Keratinocyte (primary cell): ENCODE results near the gene DHODH. TPM values are rescaled to one million over a fixed set of nuclear protein-coding genes. Genes with fewer than 3 reads are reported as not detected.

Source experiments
- DNase-seq: peaks from one replicate; pipeline ENCODE4 v3.0.0-alpha.2; 2011; ENCODE audit warnings: low read depth, missing footprints, low spot score
- FAIRE-seq: peaks from 2 replicates; lab custom pipeline; 2011; peaks lifted over from hg19 to GRCh38; lab: Jason Lieb, UNC
- H2AFZ ChIP-seq: 2 replicates; pipeline ENCODE4 v1.6.0; 2012; ENCODE audit warnings: low read length, control low read depth, inconsistent platforms; ENCODE audit not compliant: control insufficient read depth
- H3K27ac ChIP-seq: 2 replicates; pipeline ENCODE4 v1.5.1; 2011; ENCODE audit warnings: low read length; ENCODE audit not compliant: control insufficient read depth, insufficient read depth
- H3K27me3 ChIP-seq: 3 replicates; pipeline ENCODE4 v1.6.0; 2011; ENCODE audit warnings: low read length; ENCODE audit not compliant: control insufficient read depth, insufficient read depth; ENCODE audit errors: extremely low read depth
- H3K36me3 ChIP-seq, 2 experiments: 2 replicates in 1 of 2; 3 replicates in 1 of 2; pipeline ENCODE4 v1.5.1; 2011; ENCODE audit warnings: low read length in 2 of 2, mild to moderate bottlenecking in 1 of 2; ENCODE audit not compliant: control insufficient read depth in 2 of 2, insufficient read depth in 2 of 2; ENCODE audit errors: extremely low read depth in 1 of 2
- H3K4me1 ChIP-seq: 3 replicates; pipeline ENCODE4 v1.5.1; 2011; ENCODE audit warnings: low read length; ENCODE audit not compliant: control insufficient read depth, insufficient read depth; ENCODE audit errors: extremely low read depth
- H3K4me2 ChIP-seq: 3 replicates; pipeline ENCODE4 v1.6.0; 2011; ENCODE audit warnings: low read depth, low read length; ENCODE audit not compliant: control insufficient read depth, insufficient read depth; ENCODE audit errors: extremely low read depth
- H3K4me3 ChIP-seq, 3 experiments: fragments of 200-600 bp in 1 of 3; sonication (generic) in 1 of 3; 2 replicates in 2 of 3; 3 replicates in 1 of 3; pipeline ENCODE4 v1.5.1; 2011 to 2016; ENCODE audit warnings: low read length in 3 of 3, mild to moderate bottlenecking in 3 of 3, control low read depth in 2 of 3, inconsistent platforms in 1 of 3, low read depth in 1 of 3, mixed read lengths in 1 of 3, mixed run types in 1 of 3, moderate library complexity in 1 of 3; ENCODE audit not compliant: control insufficient read depth in 2 of 3, insufficient read depth in 2 of 3; ENCODE audit errors: extremely low read depth in 1 of 3
- H3K79me2 ChIP-seq: 2 replicates; pipeline ENCODE4 v1.6.0; 2012; ENCODE audit warnings: low read length; ENCODE audit not compliant: control insufficient read depth, insufficient read depth
- H3K9ac ChIP-seq: 3 replicates; pipeline ENCODE4 v1.6.0; 2011; ENCODE audit warnings: low read length; ENCODE audit not compliant: control insufficient read depth, insufficient read depth; ENCODE audit errors: extremely low read depth
- H3K9me1 ChIP-seq: 3 replicates; pipeline ENCODE4 v1.6.0; 2011; ENCODE audit warnings: low read length; ENCODE audit not compliant: control insufficient read depth, insufficient read depth; ENCODE audit errors: extremely low read depth
- H3K9me3 ChIP-seq: 2 replicates; pipeline ENCODE4 v1.5.1; 2012; ENCODE audit warnings: low read depth, low read length; ENCODE audit not compliant: control insufficient read depth
- H4K20me1 ChIP-seq: 3 replicates; pipeline ENCODE4 v1.6.0; 2011; ENCODE audit warnings: low read length; ENCODE audit not compliant: control insufficient read depth, insufficient read depth; ENCODE audit errors: extremely low read depth
- EZH2 ChIP-seq: IDR thresholded peaks from one replicate; pipeline ENCODE4 v1.6.1; 2012; ENCODE audit warnings: inconsistent platforms, mild to moderate bottlenecking, low read length, moderate library complexity
- dilution Hi-C: fragments of 300-500 bp; cut with MboI; formaldehyde crosslinking; loops from one replicate; pipeline ENCODE4 v1.7.0; 2020; ENCODE audit warnings: low sequenced_read_pairs; ENCODE audit not compliant: extremely low pct_ligation_motif_present
- polyA plus RNA-seq, 5 experiments: library from polyadenylated mRNA; depleted of rRNA in 3 of 5; stranded (reverse) in 3 of 5; stranded (forward) in 1 of 5; unstranded in 1 of 5; fragments of >200 nt; gene quantifications; 1 replicate in 1 of 5; 2 replicates in 3 of 5; 3 replicates in 1 of 5; pipeline versions ENCODE4 v1.2.1 to v1.2.3, GENCODE V29; 2011 to 2012; ENCODE audit warnings: missing spikeins in 2 of 5, low read depth in 1 of 5, low replicate concordance in 1 of 5
- TF ChIP-seq, protein P1 (sequence below), 3 experiments: IDR thresholded peaks in 1 of 3; conservative IDR thresholded peaks in 1 of 3; optimal IDR thresholded peaks in 1 of 3; 2 replicates in 2 of 3; 3 replicates in 1 of 3; pipeline versions ENCODE3 to v1.5.1; 2011; ENCODE audit warnings: low read length in 3 of 3, mild to moderate bottlenecking in 3 of 3, moderate library complexity in 2 of 3, control low read depth in 1 of 3, inconsistent platforms in 1 of 3; ENCODE audit not compliant: insufficient read depth in 2 of 3; ENCODE audit errors: extremely low read depth in 1 of 3

The DHODH gene
- polyA plus RNA-seq, 1 donor (not counting 4 experiments of a cell fraction or from before 2014, with no cell fraction given) = 5.4 TPM

GRCh38 chr16:72021043-72021442 lies 12.5 kb downstream of the DHODH start:
- H3K4me2 ChIP-seq = no peak overlapping the region
- H3K27me3 ChIP-seq = no peaks in the 10 kb centered on the region
- dilution Hi-C loops = no loop called here
- no peaks in the 10 kb centered on the region for H4K20me1 ChIP-seq
- H3K9me3 ChIP-seq = no peaks in the 10 kb centered on the region
- TF ChIP-seq, protein P1, sequence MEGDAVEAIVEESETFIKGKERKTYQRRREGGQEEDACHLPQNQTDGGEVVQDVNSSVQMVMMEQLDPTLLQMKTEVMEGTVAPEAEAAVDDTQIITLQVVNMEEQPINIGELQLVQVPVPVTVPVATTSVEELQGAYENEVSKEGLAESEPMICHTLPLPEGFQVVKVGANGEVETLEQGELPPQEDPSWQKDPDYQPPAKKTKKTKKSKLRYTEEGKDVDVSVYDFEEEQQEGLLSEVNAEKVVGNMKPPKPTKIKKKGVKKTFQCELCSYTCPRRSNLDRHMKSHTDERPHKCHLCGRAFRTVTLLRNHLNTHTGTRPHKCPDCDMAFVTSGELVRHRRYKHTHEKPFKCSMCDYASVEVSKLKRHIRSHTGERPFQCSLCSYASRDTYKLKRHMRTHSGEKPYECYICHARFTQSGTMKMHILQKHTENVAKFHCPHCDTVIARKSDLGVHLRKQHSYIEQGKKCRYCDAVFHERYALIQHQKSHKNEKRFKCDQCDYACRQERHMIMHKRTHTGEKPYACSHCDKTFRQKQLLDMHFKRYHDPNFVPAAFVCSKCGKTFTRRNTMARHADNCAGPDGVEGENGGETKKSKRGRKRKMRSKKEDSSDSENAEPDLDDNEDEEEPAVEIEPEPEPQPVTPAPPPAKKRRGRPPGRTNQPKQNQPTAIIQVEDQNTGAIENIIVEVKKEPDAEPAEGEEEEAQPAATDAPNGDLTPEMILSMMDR (optimal IDR thresholded peaks at IDR 0.05 in 1 of 3, IDR thresholded peaks at IDR 0.05 in 1 of 3, conservative IDR thresholded peaks at IDR 0.05 in 1 of 3; ENCODE audit: extremely low read depth in 1 of 3, insufficient read depth in 2 of 3, low read length in 3 of 3) = no peak
- no peak for TF ChIP-seq EZH2
- no peak overlapping the region for H3K4me3 ChIP-seq
- no peak overlapping the region for H2AFZ ChIP-seq
- FAIRE-seq (no peak), DNase-seq (no peak)
- no peaks in the 10 kb centered on the region for H3K4me1 ChIP-seq
- H3K36me3 ChIP-seq = peaks cover 6 to 13% of the 10 kb centered on the region in 2 experiments
- H3K79me2 ChIP-seq = no peaks in the 10 kb centered on the region
- H3K9me1 ChIP-seq = no peaks in the 10 kb centered on the region
- H3K9ac ChIP-seq = no peak overlapping the region
- H3K27ac ChIP-seq = no peak overlapping the region

GRCh38 chr16:72022127-72022526 lies 13.6 kb downstream of the DHODH start:
- no peak overlapping the region for H2AFZ ChIP-seq
- dilution Hi-C loops = no loop called here
- no peak overlapping the region for H3K9ac ChIP-seq
- H3K36me3 ChIP-seq = peaks cover 2 to 13% of the 10 kb centered on the region in 2 experiments
- no peak for FAIRE-seq
- no peak overlapping the region for H3K4me3 ChIP-seq
- no peaks in the 10 kb centered on the region for H3K79me2 ChIP-seq
- no peaks in the 10 kb centered on the region for H3K4me1 ChIP-seq
- H3K9me1 ChIP-seq = no peaks in the 10 kb centered on the region
- TF ChIP-seq, protein P1 (optimal IDR thresholded peaks at IDR 0.05 in 1 of 3, IDR thresholded peaks at IDR 0.05 in 1 of 3, conservative IDR thresholded peaks at IDR 0.05 in 1 of 3; ENCODE audit: extremely low read depth in 1 of 3, insufficient read depth in 2 of 3, low read length in 3 of 3) = no peak
- no peak for TF ChIP-seq EZH2
- no peaks in the 10 kb centered on the region for H3K27me3 ChIP-seq
- H3K4me2 ChIP-seq = no peak overlapping the region
- no peaks in the 10 kb centered on the region for H3K9me3 ChIP-seq
- DNase-seq = no peak
- no peak overlapping the region for H3K27ac ChIP-seq
- no peaks in the 10 kb centered on the region for H4K20me1 ChIP-seq
